ENCODE measurements around the gene CHAC1.

GRCh38 chr15:40964634-40965033, 11.4 kb downstream of the CHAC1 start:
- TF ChIP-seq CTCF (IDR thresholded peaks at IDR 0.05; ENCODE audit: low read length), result no peak
- TF ChIP-seq EZH2 (IDR thresholded peaks at IDR 0.05; ENCODE audit: borderline replicate concordance, low read length), result no peak
